Endothelial cell (in vitro differentiated cells): ENCODE results near the gene SLC7A5. TPM values are rescaled to one million over a fixed set of nuclear protein-coding genes. Genes with fewer than 3 reads are reported as not detected.
"Not testable (repeated sequence)": the region's sequence is repeated elsewhere in the genome, so short reads cannot be mapped to it uniquely, and the experiment has no call there.

ENCODE experiments used
- DNase-seq: peaks from one replicate; pipeline ENCODE4 v3.0.0; 2021; ENCODE audit warnings: low spot score
- H3K27ac Mint-ChIP-seq: one replicate; pipeline ENCODE4 v1.8.0; 2021; ENCODE audit warnings: mixed read lengths, inconsistent platforms; ENCODE audit not compliant: unreplicated experiment
- H3K27me3 Mint-ChIP-seq: one replicate; pipeline ENCODE4 v1.8.0; 2021; ENCODE audit warnings: mild to moderate bottlenecking, moderate library complexity, mixed read lengths, inconsistent platforms; ENCODE audit not compliant: unreplicated experiment
- H3K36me3 Mint-ChIP-seq: one replicate; pipeline ENCODE4 v1.8.0; 2021; ENCODE audit warnings: mild to moderate bottlenecking, low read depth, mixed read lengths, inconsistent platforms; ENCODE audit not compliant: unreplicated experiment
- H3K4me1 Mint-ChIP-seq: one replicate; pipeline ENCODE4 v1.8.0; 2021; ENCODE audit warnings: mild to moderate bottlenecking, mixed read lengths, inconsistent platforms; ENCODE audit not compliant: unreplicated experiment
- H3K4me3 Mint-ChIP-seq: one replicate; pipeline ENCODE4 v1.8.0; 2021; ENCODE audit warnings: mild to moderate bottlenecking, mixed read lengths, inconsistent platforms; ENCODE audit not compliant: unreplicated experiment
- H3K9me3 Mint-ChIP-seq: one replicate; pipeline ENCODE4 v1.8.0; 2021; ENCODE audit warnings: mixed read lengths, inconsistent platforms; ENCODE audit not compliant: unreplicated experiment
- CTCF ChIP-seq: fragments of 200-600 bp; sonication (generic); IDR thresholded peaks from one replicate; pipeline ENCODE4 v1.5.0; 2021; ENCODE audit warnings: antibody characterized with exemption; ENCODE audit not compliant: unreplicated experiment
- total RNA-seq: library from RNA; stranded (reverse); fragmentation: NEBNext Ultra II Directional; extraction: Animal tissue kit (Norgen Biotek cat#: 25700); gene quantifications from one replicate; pipeline ENCODE4 v1.2.1, GENCODE V29; 2021; ENCODE audit not compliant: unreplicated experiment

SLC7A5 gene
- total RNA-seq, 1 donor from 2014 or later, result 18.8 TPM

GRCh38 chr16:87877942-87878507, 8.7 kb upstream of the SLC7A5 start:
- TF ChIP-seq CTCF, result no peak
- H3K4me1 Mint-ChIP-seq, result peaks cover 8% of the 10 kb centered on the region

GRCh38 chr16:87874639-87875427, 5.5 kb upstream of the SLC7A5 start:
- Mint-ChIP-seq H3K36me3 (no peaks in the 10 kb centered on the region), H3K4me3 (no peak overlapping the region), H3K27ac (no peak overlapping the region), H3K27me3 (peaks cover 11% of the 10 kb centered on the region), H3K9me3 (no peaks in the 10 kb centered on the region), H3K4me1 (no peaks in the 10 kb centered on the region)
- no peak for TF ChIP-seq CTCF
- no peak for DNase-seq

More at GRCh38 chr16:87877942-87878507, 8.7 kb upstream of the SLC7A5 start:
- no peak overlapping the region for H3K4me3 Mint-ChIP-seq
- no peaks in the 10 kb centered on the region for H3K36me3 Mint-ChIP-seq
- DNase-seq, result no peak
- peaks cover 9% of the 10 kb centered on the region for H3K27me3 Mint-ChIP-seq
- H3K27ac Mint-ChIP-seq, result no peak overlapping the region
- H3K9me3 Mint-ChIP-seq, result no peaks in the 10 kb centered on the region

- Mint-ChIP-seq H3K27me3 (peaks cover 16% of the 10 kb centered on the region), H3K4me3 (peak overlapping the region; percentile 71)
- not testable (repeated sequence) for H3K27ac Mint-ChIP-seq, DNase-seq, H3K9me3 Mint-ChIP-seq, H3K36me3 Mint-ChIP-seq, H3K4me1 Mint-ChIP-seq
Observed at GRCh38 chr16:87870418-87871291, 1.3 kb upstream of the SLC7A5 start.

GRCh38 chr16:87869879-87870417, 641 bp upstream of the SLC7A5 start:
- H3K4me3 Mint-ChIP-seq, result peak overlapping the region; percentile 71
- H3K36me3 Mint-ChIP-seq, DNase-seq, H3K9me3 Mint-ChIP-seq, H3K27ac Mint-ChIP-seq, H3K4me1 Mint-ChIP-seq: not testable (repeated sequence)
- H3K27me3 Mint-ChIP-seq, result peaks cover 16% of the 10 kb centered on the region

- not testable (repeated sequence) for H3K4me1 Mint-ChIP-seq, DNase-seq, H3K36me3 Mint-ChIP-seq, H3K27ac Mint-ChIP-seq, H3K9me3 Mint-ChIP-seq
- Mint-ChIP-seq H3K27me3 (peaks cover 16% of the 10 kb centered on the region), H3K4me3 (peak overlapping the region; percentile 89)
Observed at GRCh38 chr16:87868254-87869029, 865 bp downstream of the SLC7A5 start.

GRCh38 chr16:87865902-87866555, 3.3 kb downstream of the SLC7A5 start:
- not testable (repeated sequence) for H3K36me3 Mint-ChIP-seq, H3K27ac Mint-ChIP-seq, H3K4me1 Mint-ChIP-seq, DNase-seq, H3K4me3 Mint-ChIP-seq, H3K9me3 Mint-ChIP-seq
- H3K27me3 Mint-ChIP-seq, result peaks cover 14% of the 10 kb centered on the region
